ENCODE measurements around the gene AGMO.

DNA sequence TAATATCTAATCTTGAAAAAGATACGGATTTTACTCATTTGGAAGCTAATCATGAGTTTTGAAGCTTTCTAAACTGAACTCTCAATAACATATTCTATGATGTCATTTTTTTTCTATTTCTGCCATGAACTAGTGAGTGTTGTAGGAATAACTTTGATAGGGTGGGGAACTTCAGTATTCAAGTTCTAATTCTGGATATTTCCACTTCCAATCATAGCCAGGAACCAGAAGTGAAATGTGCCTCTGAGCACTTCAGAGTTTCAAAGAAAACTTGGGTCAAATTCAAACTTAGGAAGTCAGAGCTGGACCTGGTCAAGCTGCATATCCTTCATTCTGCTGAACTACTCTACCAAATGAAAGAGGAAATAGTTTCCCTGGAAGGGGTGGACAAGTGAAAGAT is 847 bp downstream of the AGMO start:
- TF ChIP-seq, protein P1, sequence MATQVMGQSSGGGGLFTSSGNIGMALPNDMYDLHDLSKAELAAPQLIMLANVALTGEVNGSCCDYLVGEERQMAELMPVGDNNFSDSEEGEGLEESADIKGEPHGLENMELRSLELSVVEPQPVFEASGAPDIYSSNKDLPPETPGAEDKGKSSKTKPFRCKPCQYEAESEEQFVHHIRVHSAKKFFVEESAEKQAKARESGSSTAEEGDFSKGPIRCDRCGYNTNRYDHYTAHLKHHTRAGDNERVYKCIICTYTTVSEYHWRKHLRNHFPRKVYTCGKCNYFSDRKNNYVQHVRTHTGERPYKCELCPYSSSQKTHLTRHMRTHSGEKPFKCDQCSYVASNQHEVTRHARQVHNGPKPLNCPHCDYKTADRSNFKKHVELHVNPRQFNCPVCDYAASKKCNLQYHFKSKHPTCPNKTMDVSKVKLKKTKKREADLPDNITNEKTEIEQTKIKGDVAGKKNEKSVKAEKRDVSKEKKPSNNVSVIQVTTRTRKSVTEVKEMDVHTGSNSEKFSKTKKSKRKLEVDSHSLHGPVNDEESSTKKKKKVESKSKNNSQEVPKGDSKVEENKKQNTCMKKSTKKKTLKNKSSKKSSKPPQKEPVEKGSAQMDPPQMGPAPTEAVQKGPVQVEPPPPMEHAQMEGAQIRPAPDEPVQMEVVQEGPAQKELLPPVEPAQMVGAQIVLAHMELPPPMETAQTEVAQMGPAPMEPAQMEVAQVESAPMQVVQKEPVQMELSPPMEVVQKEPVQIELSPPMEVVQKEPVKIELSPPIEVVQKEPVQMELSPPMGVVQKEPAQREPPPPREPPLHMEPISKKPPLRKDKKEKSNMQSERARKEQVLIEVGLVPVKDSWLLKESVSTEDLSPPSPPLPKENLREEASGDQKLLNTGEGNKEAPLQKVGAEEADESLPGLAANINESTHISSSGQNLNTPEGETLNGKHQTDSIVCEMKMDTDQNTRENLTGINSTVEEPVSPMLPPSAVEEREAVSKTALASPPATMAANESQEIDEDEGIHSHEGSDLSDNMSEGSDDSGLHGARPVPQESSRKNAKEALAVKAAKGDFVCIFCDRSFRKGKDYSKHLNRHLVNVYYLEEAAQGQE (IDR thresholded peaks at IDR 0.05; ENCODE audit: unreplicated experiment): no peak
- TF ChIP-seq, protein P2, sequence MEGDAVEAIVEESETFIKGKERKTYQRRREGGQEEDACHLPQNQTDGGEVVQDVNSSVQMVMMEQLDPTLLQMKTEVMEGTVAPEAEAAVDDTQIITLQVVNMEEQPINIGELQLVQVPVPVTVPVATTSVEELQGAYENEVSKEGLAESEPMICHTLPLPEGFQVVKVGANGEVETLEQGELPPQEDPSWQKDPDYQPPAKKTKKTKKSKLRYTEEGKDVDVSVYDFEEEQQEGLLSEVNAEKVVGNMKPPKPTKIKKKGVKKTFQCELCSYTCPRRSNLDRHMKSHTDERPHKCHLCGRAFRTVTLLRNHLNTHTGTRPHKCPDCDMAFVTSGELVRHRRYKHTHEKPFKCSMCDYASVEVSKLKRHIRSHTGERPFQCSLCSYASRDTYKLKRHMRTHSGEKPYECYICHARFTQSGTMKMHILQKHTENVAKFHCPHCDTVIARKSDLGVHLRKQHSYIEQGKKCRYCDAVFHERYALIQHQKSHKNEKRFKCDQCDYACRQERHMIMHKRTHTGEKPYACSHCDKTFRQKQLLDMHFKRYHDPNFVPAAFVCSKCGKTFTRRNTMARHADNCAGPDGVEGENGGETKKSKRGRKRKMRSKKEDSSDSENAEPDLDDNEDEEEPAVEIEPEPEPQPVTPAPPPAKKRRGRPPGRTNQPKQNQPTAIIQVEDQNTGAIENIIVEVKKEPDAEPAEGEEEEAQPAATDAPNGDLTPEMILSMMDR (conservative IDR thresholded peaks at IDR 0.05; ENCODE audit: low read depth in 2 of 2): no peak
- no peak for TF ChIP-seq POLR2AphosphoS5 (IDR thresholded peaks at IDR 0.05; ENCODE audit: low read depth)
- TF ChIP-seq EZH2 (IDR thresholded peaks at IDR 0.05; ENCODE audit: low read depth, unreplicated experiment): no peak
- TF ChIP-seq JUNB (IDR thresholded peaks at IDR 0.05; ENCODE audit: unreplicated experiment): no peak
- no peak for TF ChIP-seq ZNF331 (CRISPR knock-in tag; IDR thresholded peaks at IDR 0.05; ENCODE audit: low read depth)
- TF ChIP-seq, protein P3, sequence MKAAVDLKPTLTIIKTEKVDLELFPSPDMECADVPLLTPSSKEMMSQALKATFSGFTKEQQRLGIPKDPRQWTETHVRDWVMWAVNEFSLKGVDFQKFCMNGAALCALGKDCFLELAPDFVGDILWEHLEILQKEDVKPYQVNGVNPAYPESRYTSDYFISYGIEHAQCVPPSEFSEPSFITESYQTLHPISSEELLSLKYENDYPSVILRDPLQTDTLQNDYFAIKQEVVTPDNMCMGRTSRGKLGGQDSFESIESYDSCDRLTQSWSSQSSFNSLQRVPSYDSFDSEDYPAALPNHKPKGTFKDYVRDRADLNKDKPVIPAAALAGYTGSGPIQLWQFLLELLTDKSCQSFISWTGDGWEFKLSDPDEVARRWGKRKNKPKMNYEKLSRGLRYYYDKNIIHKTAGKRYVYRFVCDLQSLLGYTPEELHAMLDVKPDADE (IDR thresholded peaks at IDR 0.05): no peak
- no peak for TF ChIP-seq CREB1 (CRISPR knock-in tag; IDR thresholded peaks at IDR 0.05; ENCODE audit: low read depth)
- TF ChIP-seq ZNF114 (CRISPR knock-in tag; IDR thresholded peaks at IDR 0.05): no peak
